Activated CD8-positive, alpha-beta memory T cell treated with anti-CD3 and anti-CD28 coated beads, Interleukin-2, amount 50 U/mL, for 48 hours (primary cell): ENCODE results near the gene APEH.
A peak's percentile ranks its signal among the peaks of the same experiment; 100 is the strongest.

Source experiments
- DNase-seq: peaks from one replicate; pipeline ENCODE4 v3.0.0-alpha.2; 2020

APEH gene

DNA sequence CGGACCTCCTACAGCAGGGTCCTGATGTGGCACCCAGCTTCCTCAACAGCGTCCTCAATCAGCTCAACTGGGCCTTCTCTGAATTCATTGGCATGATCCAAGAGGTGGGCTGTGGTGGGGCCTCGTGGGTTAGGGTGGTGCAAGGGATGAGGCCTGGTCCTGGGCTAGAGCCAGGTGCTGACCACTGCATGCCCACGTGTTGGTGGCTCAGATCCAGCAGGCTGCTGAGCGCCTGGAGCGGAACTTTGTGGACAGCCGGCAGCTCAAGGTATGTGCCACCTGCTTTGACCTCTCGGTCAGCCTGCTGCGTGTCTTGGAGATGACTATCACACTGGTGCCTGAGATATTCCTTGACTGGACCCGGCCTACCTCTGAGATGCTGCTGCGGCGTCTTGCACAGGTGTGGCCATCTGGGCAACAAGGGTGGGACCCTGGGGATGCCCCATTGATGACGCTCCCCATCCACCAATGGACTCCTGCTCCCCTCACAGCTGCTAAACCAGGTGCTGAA lies 41.5 kb downstream of the APEH start:
- no peak for DNase-seq

GRCh38 chr3:49716169-49716568 lies 42.0 kb downstream of the APEH start:
- no peak for DNase-seq

DNA sequence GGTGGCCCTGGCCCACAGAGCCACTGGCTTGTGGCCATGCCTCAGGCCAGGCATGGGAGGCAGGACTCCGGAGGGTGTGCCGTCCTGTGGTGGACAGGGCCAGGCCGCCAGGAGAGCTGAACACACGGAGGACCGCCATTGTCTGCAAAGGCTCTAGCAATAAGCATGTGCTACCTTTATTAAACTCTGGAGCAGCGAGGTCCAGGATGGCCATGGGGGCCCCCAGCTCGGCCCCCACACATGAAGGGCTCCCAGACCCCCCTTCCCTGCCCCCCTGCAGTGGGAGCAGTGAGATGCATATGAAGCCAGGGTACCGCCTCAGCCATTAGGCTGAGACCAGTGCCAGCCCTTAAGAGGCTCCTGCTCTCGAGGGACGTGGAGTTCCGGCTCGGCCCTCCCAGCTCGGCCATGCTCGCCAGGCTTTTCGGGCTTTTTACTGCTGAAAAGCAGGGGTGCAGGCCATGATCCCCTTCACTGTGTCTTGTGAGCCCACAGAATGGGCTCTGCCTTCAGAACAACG lies 42.6 kb downstream of the APEH start:
- DNase-seq, result no peak

- no peak for DNase-seq
Measured at GRCh38 chr3:49717211-49717958, 43.2 kb downstream of the APEH start.

DNA sequence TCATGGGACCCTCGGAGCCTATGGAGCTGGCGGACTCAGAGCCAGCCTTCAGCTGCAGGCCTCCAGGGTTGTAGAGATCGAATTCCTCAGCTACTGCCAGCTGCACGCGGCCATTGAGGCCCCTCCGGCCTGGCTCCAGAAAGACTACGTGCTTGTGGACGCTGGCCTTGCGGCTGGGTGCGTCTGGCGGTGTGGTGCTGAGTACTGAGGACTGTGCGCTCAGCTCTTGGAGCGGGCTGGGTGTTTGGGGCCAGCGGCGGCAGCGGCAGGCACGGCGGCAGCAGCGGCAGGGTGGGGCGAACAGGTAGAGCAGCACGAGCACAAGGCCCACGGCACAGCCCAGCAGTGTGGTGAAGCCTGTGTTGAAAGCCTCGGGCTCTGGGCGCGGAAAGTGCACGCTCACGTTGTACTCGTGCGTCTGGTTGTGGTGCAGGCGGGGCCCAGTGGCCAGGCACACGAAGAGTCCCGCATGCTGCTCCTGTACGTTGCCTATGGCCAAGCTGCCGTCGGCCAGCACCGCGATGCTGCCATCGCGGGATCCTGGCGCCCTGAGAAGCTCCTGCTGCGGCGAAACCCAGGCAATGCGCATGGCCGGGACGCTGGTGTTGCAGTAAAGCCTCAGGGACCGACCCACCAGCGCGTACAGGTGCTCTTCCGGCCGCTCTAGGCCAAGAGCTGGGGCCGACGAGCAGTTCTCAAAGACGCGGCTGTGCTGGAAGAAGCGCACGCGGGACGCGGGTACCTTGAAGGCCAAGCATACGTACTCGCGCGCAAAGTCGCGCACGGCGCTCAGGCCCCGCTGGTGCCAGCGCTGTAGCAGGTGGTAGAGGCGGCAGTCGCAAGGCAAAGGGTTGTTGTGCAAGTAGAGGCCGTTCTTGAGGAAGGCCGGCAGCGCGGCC lies 44.1 kb downstream of the APEH start:
- no peak for DNase-seq

GRCh38 chr3:49718858-49719213 lies 44.7 kb downstream of the APEH start:
- DNase-seq, result no peak

GRCh38 chr3:49719214-49719884 lies 45.2 kb downstream of the APEH start, which contains the start of gene AMIGO3:
TSS of gene AMIGO3 (minus strand) at chr3:49719684. CDS start at chr3:49719465, 219 bp downstream.
- DNase-seq, result peak; percentile 94

DNA sequence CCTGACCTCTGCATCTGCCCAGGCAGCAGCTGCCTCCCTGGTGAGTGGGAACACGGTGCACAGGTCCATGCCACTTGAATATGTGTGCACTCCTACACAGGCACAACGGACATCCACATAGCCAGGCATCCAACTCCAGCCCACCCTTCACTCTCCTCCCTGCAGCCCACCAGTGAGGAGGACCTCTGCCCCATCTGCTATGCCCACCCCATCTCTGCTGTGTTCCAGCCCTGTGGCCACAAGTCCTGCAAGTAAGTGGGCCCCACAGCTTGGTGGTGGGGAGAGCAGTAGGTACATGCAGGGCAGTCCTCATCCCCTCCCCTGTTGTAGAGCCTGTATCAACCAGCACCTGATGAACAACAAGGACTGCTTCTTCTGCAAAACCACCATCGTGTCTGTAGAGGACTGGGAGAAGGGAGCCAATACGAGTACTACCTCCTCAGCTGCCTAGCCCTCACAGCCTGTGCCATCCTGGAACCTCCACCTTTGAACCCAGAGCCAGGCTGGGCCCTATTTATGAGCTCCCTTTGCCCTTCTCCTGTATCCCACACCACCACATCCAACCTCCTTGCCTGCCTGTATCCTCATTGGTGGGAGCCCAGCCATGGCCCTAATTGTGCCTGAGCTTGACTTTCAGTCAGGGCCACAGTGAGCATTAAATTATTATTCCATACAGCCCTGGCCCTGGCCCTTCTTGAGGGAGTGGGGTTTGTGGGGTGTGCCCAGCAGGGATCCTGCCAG lies 46.9 kb downstream of the APEH start:
- DNase-seq, result no peak

DNA sequence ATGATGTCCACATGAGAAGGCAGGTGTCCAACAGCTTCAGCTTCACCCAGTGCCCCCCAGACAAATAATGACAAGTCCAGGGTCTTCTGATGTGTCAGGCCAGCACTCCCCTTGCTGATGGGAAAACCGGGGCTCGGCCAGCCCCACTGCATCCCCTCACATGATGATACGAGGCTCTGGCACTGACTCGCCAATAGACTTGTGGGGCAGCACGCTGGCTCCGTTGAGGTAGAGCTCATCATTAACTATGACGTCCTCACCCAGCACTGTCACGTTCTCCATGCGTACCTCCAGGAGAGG lies 47.4 kb downstream of the APEH start:
- no peak for DNase-seq

DNA sequence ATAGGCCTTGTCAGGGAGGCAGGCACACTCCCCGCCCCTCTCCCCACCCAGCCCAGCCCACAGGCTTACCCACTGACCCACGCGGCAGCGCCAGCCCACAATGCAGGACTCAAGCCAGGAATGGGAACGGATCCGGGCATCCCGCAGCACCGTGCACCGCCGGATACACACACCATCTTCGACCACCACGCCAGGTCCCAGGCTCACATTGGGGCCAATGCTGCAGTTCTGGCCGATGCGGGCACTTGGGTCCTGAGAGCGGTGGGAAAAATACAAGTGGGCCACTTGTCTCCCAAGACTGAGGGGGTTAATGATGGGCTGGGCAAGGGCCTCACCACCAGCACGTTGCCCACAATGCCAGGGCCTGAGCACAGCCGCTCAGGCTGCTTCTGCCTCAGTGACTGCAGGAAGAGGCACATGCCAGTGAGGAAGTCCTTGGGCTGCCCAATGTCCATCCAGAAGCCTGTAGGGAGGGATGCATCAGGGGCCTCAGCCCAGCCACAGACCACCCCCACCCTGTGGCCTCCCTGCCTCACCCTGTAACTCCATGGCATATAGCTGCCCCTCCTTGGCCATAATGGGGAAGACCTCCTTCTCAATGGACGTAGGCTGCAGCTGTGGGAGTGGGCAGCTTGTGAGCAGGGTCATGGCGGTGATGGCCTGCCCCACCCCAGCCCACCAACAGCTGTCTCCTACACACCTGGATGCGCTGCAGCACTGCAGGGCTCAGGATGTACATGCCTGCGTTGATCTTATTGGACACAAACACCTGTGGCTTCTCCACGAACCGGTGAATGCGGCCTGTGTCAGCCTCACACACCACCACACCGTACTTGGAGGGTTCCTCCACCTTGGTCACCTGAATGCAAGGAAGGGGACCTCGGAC lies 48.0 kb downstream of the APEH start:
- no peak for DNase-seq

DNA sequence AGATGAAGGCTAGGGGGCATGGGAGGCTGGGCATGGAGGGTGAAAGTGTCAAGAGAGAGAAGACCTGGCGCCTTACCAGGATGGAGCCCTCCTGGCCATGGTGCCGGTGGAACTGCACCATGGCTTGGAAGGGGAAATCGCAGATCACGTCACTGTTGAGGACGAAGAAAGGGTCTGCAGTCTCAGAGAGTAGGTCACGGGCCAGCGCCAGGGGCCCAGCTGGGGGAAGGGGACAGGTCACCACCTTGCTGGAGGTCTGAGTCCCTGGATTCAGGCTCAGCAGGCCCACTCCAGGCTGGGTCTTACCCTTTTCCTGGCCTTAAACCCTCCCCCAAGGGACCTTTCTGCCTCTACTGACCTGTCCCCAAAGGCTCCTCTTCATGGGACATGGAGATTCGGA lies 48.7 kb downstream of the APEH start:
- DNase-seq, result no peak

DNA sequence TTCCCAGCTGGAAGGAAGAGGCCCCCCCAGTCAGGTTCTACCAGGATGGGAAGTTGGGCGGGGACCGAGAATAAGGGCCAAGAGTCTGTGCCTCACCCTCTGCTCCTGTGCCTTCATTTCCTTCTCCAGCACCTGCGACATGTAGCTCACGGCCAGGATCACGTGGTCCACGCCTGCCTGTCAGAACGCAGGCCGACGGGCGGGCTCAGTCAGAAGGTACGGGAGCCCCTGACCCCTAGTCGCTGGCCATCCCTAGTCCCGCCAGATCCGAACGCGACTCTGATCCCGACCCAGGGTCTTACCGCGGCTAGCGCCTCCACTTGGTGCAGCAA lies 49.1 kb downstream of the APEH start:
- DNase-seq, result peak; percentile 83

- DNase-seq, result peak; percentile 97
Measured at GRCh38 chr3:49723628-49724551, 49.7 kb downstream of the APEH start, which contains the start of gene GMPPB. TSS of gene GMPPB (minus strand) at chr3:49723951. CDS start at chr3:49723726, 225 bp downstream.

- DNase-seq, result no peak
Measured at GRCh38 chr3:49724586-49724985, 50.4 kb downstream of the APEH start.

DNA sequence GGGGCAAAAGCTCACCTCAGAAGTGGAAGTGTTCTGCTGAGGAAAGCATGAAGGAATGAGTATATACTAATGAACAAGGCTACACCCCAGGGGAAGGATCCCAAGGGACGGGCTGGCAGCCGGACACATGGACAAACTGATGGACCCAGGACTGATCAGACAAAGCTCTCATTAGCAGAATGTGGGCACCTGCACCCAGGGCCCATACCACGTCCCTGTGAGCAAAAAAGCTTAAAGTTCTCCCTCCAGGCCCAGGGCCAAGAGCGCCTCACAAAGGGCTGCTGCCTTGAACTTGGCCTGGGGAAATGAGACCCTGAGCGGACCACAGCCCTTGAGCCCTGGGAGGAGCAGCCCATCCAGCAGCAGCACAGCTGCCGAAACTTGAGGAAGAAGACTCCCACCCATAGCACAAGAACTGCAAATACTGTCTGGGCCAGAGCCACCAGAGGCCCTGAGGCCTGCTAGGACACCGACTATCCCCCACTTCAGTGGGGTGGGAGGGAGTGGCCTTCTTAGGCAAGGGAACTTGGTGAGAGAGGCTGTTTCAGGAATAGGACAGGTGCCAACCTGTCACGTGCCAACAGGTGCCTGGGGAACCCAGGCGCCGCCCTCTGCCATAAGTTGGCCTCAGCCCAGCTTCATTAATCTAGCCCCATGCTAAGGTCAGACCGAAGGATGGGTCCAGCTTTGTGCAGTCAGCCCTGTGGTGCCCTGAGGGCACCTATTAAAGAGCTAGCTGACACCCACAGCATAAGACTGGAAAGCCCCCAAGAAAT lies 51.9 kb downstream of the APEH start:
- no peak for DNase-seq

DNA sequence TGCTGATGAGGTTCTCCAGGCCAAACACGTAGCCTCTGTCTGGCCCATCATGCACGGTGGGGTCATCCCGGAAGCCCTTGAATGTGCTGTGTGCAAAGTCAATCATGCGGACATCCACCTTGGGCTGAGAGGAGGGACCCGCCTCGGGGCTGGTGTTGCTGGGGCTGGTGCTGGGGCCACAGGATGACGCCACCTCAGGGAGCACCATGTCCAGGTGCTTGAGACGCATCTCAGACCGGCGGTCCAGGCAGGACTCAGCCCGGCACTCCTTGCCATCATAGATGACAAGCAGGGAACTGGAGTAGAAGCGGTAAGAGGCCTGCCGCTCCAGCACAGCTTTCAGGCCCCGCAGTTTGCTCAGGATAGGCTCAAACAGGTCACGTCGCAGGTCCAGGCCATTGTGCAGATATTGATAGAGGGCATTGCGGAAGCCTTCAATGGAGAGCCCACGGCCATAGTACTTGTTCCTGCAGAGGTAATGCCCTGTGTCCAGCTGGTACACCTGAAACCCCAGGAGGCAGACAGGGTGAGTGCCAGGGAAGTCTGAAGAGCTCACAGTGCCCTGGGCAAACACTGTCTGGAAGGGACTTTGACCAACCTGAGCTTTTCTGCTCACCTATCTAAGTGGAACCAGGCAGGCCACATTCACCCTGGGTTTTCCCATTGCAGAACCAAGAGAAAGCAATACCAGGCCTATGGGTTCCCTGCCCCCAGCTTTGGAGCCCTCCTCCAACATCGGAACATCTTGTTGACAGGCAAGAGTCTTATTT lies 53.2 kb downstream of the APEH start:
- DNase-seq, result no peak

DNA sequence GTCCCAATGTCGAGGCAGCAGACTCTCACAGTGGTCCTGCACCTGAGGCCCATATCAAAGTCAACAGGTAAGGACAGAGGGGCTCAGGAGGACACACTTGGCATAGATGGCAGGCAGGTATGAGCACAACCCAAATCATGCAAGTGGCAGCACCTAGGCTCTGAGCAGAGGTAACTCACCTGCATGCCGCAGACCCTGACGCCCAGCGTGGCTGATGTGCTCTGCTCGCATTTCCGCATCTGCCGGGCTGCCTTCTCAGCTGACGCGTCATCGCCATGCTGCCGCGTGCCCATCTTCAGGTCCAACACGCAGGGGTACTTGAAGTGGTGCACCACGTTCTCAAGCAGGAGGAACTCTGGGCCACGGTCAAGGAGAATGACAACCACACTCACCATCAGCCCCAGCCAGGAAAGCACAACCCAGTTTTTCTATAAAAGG lies 53.8 kb downstream of the APEH start:
- no peak for DNase-seq

DNA sequence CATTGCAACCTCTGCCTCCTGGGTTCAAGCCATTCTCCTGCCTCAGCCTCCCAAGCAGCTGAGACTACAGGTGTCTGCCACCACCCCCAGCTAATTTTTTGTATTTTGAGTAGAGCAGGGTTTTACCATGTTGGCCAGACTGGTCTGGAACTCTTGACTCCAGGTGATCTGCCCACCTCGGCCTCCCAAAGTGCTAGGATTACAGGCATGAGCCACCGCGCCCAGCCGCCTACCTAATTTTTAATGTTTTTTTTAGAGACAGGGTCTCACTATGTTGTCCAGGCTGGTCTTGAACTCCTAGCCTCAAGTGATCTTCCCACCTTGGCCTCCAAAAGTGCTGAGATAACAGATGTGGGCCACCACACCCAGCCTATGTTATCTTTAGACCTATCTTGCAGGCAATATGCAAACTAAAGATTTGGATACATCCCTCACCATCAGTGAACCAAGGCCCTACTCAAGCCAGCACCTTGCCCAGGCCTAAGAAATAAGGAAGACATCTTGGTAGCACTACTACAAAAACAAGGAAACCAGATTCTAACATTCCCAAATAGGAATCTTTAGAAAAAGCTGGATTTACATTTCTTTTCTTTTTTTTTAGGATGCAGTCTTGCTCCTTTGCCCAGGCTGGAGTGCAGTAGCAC lies 55.9 kb downstream of the APEH start:
- DNase-seq, result no peak
